Suppressor macrophage treated with lipopolysaccharide for 1 hour (primary cell): ENCODE data around the gene PDCD2L.
"Not testable (repeated sequence)": the region's sequence is repeated elsewhere in the genome, so short reads cannot be mapped to it uniquely, and the experiment has no call there.

Experiments used
- DNase-seq, 3 donors: peaks; one replicate each; pipeline ENCODE4 v3.0.0-alpha.2; 2020 to 2022

PDCD2L gene, protein sequence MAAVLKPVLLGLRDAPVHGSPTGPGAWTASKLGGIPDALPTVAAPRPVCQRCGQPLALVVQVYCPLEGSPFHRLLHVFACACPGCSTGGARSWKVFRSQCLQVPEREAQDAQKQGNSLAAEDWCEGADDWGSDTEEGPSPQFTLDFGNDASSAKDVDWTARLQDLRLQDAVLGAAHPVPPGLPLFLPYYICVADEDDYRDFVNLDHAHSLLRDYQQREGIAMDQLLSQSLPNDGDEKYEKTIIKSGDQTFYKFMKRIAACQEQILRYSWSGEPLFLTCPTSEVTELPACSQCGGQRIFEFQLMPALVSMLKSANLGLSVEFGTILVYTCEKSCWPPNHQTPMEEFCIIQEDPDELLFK

DNA sequence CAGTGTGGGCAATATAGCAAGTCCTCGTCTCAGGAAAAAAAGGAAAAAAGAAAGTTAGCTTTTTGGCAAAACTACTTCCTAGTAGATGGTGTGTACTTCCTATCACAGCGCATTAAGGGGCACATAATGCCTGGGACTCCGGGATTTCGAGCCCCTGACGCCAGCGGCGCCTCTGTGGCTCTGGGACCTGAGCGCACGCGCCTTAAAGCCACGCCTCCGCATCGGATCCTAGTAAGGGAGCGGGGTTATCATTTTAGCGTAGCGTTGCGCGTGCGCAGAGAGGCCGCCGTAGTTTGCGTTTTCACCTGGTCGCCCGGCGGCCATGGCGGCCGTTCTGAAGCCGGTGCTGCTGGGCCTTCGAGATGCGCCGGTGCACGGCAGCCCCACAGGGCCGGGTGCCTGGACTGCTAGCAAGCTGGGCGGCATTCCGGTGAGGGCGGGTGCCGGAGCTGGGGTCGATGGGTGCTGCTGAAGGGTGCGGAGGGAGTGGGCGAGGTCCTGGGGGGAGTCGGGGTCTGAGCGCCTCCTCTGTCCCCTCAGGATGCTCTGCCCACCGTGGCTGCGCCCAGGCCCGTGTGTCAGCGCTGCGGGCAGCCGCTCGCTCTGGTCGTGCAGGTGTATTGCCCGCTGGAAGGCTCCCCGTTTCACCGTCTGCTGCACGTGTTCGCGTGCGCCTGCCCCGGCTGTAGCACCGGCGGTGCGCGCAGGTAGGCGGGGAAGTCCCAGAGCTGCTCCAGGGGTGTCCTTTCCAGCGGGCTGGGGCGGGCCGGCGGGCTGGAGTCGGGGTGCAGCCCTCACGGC is at the start of gene PDCD2L:
Gene PDCD2L (plus strand): TSS at position 291 of the 801 bp plus-strand sequence. CDS start 32 bp downstream, at position 323.
- DNase-seq: peak; percentile 92 to 96 (median 96)

DNA sequence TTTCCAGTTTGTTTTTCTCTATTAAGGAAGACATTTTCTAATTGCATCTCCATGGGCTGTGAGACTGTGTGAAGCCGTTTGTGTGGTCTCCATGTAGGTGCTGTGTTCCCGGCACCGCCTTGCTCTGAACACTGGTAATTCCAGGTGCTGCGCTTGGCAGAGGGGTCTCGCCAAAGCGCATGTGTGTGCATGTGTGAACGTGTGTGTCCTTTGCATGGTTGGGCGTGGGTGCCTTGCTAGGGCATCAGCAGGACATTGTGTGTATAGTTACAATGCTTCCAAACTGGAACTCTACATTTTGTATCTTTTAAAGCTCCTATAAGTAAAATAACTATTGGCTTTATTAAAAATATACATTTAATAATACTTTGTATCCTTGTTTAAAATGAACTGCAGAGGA is 49.0 kb upstream of the PDCD2L start:
- DNase-seq: no peak

DNA sequence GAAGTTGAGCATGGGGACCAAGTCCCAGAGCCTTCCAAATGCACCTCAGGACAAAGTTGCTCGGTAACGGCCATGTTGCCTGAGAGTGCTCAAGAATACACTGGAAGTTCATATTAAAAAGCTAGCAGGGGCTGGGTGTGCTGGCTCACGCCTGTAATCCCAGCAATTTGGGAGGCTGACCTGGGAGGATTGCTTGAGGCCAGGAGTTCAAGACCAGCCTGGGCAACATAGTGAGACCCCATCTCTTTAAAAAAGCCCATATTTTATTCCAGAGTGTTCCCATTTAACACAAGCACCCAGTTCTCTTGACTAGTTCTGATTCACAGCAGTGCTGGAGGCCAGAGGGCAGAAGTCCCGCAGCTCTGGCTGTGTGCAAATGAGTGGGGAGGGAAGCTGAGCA is 47.3 kb upstream of the PDCD2L start:
- DNase-seq: no peak

- DNase-seq: no peak
Measured at GRCh38 chr19:34357431-34357830, 46.8 kb upstream of the PDCD2L start.

DNA sequence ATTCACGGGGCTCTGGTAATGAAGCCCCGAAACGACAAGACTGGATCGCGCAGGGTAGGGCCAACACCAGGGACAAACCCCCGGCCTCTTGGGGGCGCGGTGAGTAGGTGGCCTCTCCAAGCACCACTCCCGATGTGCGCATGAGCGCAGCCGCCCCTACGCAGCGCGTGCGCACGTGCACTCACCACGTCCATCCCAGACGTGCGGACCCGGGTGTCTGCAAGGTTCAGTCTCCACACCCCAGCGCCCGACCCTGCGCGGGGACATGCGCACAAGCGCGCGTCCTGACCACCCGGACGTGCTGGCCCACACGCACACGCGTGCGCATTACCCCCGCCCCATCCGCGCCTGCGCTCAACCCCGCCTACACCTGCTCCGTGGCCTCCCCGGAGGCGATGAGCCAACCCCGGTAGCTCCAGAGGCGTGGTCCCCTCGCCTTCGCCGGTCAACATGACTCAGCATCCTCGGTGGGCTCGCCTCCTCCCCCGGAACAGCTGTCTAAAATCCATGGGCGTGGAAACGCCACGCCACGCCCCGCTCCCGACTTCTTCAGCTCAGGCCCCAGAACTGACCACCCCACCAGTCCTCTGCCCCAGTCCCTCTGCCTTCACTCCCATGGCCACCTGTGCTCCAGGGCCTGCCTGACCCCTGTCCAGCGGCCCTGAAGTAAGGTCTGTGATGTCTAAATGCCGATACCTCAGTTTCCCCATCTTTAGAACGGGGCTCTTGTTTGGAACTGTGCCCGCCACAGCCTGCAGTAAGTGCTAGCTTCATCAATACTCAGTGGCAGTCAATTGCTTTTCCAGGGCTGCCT is 44.9 kb upstream of the PDCD2L start:
- peak; percentile 97 to 98 (median 97) for DNase-seq

DNA sequence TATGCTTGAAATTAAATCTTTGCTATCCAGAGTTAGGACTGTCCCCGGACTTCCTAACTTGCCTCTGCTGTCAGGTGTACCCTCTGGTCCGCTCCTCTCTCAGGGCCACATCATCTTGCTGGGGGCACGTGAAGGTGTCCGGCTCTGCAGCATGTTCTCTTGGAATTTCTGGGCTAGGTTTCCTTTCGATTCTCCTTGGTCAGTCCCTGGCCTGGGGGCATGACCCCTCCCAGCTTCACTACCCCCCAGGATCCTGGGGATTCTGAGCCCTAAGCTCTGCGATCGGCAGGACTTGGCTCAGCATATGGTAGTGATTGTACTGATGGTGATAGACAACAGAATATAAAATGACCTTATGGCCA is 44.3 kb upstream of the PDCD2L start:
- DNase-seq: no peak

GRCh38 chr19:34360354-34360909 is 43.8 kb upstream of the PDCD2L start:
- no peak for DNase-seq

DNA sequence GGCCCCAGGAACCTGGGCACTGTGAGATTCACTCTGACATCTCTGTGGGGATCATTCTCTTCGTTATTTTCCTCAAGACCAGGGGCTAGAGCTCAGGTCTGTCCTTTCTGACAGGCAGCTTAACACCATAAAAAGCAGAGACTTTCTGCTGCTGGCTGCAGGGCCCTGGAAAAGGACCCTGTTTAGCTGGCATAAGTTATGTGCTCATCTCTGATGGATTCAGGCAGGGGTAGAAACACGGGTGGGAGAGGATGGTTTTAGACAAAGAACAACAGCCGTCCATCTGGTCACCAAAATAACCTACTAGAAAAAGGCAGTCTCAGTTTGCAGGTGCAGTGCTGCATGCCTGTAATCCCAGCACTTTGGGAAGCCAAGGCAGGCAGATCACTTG is 41.5 kb upstream of the PDCD2L start:
- DNase-seq: no peak

DNA sequence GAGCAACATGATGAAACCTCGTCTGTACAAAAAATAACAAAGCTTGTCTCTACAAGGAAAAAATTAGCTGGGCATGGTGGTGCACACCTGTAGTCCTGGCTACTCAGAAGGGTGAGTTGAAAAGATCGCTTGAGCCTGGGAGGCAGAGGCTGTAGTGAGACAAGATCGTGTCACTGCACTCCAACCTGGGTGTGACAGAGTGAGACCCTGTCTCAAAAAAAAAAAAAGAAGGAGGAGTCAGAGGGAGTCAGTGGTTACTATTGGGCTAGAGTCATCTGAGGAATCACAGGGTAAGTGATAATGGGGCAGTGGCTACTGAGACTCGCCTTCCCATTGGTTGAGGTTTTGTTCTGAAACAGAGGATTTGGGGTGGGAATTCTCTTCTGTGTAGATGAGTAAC is 41.1 kb upstream of the PDCD2L start:
- no peak for DNase-seq

DNA sequence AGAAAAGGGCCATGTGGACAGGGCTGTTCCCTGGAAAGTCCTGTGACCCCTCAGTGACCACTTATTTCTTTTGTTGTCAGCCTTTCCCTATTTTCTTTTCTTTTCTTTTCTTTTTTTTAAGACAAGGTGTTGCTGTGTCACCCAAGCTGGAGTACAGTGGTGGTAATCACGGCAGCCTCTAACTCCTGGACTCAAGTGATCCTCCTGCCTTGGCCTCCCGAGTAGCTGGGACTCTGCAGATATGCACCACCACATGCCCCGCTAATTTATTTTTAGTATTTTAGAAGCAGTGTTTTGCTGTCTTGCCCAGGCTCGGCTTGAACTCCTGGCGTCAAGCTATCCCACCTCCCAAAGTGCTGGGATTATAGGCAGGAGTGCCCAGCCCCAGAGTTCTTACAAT is 40.3 kb upstream of the PDCD2L start:
- no peak for DNase-seq

GRCh38 chr19:34364462-34364829 is 39.8 kb upstream of the PDCD2L start:
- no peak for DNase-seq

- DNase-seq: peak; percentile 83 to 95 (median 91)
Measured at GRCh38 chr19:34364830-34365462, 39.3 kb upstream of the PDCD2L start, which contains the start of gene GPI. Gene GPI, plus strand, starts transcription at chr19:34365196. Its CDS starts 71 bp downstream, at chr19:34365267.

DNA sequence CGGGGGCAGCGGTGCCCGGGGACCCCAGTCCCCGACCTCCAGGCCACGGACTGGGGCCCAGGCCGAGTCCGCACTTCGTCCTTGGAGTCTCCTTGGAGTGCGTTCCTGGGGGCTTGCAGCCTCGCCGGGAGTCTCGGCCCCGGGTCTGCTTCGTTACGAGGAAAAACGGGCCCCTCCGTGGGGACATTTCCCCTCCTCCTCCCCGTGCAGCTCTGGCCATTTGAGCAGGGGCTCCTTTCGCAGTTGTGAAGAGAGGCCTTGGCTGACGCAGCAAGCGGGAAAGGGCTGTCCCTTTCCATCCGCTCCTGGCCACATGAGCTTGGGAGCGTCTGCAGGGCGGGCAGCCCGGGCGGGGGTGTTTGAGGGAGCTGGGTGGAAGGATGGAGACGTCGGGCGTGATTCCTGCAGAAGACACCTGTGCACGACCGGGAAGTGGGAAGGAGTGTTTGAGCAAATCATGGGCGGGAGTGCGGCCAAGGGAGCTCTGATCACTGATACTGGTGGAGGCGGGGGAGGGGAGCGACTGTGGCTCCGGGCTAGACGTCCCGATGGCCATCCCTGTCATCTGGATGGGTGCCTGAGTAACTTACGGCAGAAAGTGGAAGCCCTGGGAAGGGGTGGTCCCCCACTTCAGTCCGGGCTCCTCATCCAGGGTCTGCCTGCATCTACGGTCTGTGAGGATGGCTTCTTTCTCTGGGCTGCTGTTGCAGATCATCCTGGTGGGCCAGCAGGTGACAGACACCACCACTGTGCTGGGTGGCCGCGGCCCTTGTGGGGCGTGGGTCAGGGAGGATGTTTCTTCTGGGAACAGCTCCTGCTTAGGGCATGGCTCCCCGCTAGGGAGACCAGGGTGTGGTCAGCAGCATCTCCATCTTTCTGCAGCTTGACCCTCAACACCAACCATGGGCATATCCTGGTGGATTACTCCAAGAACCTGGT is 38.5 kb upstream of the PDCD2L start:
- peak; percentile 29 to 64 (median 38) for DNase-seq

GRCh38 chr19:34366738-34367623 is 37.2 kb upstream of the PDCD2L start:
- peak; percentile 19 to 46 (median 26) for DNase-seq

DNA sequence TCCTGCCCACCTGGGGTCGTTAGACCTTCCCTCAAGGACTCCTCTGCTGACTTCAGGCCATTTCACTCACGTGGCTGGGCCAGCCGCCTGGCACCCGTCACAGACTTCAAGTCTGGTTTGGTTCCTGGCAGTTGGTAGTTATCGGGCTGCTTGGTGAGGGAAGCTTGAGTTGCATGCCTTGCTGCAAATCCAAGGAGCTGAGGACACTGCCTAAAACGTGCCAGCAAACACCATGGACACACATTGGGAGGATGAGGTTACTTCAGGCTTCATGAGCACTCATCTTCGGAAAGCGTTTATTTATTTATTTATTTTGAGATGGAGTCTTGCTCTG is 36.6 kb upstream of the PDCD2L start:
- DNase-seq: no peak

DNA sequence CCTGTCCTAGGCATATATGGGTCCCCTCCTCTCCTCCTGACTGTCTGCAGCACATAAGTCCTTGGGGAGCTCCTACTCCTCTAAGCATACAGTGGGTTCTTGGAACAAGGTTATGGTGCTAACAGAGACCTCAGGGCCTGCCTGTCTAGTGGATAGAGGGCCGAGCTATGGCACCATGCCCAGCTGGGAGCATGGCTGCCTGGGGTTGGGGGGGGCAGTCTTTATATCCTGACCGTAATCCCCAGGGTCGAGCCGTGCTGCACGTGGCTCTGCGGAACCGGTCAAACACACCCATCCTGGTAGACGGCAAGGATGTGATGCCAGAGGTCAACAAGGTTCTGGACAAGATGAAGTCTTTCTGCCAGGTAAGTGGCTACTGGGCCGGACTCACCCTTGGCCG is 35.9 kb upstream of the PDCD2L start:
- no peak for DNase-seq

DNA sequence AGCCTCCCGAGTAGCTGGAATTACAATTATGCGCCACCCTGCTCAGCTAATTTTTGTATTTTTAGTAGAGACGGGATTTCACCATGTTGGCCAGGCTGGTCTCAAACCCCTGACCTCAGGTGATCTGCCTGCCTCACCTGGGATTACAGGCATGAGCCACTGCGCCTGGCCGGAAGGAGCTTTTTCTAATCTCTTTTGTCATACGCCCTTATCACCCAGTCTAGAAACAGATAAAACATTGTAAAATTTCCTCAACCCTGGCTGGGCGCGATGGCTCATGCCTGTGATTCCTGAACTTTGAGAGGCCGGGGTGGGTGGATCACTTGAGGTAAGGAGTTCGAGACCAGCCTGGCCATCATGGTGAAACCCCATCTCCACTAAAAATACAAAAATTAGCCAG is 35.0 kb upstream of the PDCD2L start:
- DNase-seq: not testable (repeated sequence)

DNA sequence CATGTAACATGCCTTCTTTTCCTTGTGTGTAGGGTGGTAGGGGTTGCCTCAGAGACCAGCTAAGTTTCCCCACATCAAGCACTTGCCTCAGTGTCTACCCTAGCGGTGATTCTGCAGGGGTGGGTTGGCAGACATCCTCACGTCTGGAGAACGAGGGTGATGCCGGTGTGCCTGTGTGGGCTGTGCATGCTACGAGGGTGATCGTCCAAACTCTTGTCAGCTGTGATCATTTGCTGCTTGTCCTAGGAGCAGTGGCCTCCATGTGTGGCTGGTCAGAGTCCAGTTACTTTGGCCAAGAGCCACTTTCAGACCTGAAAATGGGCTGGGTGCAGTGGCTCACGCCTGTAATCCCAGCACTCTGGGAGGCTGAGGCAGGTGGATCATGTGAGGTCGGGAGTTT is 34.1 kb upstream of the PDCD2L start:
- no peak for DNase-seq

GRCh38 chr19:34370983-34371382 is 33.2 kb upstream of the PDCD2L start:
- no peak for DNase-seq

DNA sequence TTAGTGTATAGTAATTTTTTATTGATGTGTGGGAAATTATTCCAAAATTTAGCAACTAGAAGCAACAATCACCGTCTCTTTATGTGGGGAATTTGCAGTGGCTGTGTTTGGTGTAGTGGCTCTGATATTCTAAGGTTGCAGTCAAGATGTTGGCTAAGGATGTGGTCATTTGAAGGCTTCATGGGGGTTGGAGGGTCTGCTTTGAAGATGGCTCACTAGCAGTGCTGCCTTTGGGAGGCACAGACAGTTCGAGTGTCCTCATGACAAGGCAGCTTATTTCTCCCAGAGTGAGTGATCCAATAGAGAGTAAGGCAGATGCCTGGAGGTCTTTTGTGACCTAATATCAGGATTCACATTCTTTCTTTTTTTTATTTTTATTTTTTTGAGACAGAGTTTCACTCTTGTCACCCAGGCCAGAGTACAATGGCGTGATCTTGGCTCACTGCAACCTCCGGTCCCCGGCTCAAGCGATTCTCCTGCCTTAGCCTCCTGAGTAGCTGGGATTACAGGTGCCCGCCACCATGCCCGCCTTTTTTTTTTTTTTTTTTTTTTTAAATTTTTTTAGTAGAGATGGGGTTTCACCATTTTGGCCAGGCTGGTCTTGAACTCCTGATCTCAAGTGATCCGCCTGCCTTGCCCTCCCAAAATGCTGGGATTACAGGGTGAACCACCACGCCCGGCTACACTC is 30.5 kb upstream of the PDCD2L start:
- no peak for DNase-seq
